HepG2 (cell line): Measurements from ENCODE around the gene NAV2. TPM values are rescaled to one million over a fixed set of nuclear protein-coding genes. Genes with fewer than 3 reads are reported as not detected.

Experiments
- ATAC-seq: fragments of 200-7000 bp; cut with Tn5 transposase; 3 replicates; pipeline ENCODE4 v1.9.1; 2020; ENCODE audit warnings: mild to moderate bottlenecking, moderate library complexity
- BruUV-seq: library from RNA; stranded (reverse); fragments of 400-500 nt; replicated peaks from 2 replicates; lab custom pipeline; 2021; lab: Mats Ljungman, UMichigan
- CTCF ChIA-PET: fragments of 300-600 bp; formaldehyde crosslinking; extraction: SDS; loops from one replicate; lab custom pipeline; 2021; ENCODE audit warnings: low total read pairs, inconsistent platforms, low intra/inter-chr PET ratio; lab: Yijun Ruan, JAX
- POLR2A ChIA-PET: fragments of 350-600 bp; sonication (Branson Sonifier 250); formaldehyde crosslinking; loops from one replicate; lab custom pipeline; 2020; ENCODE audit warnings: antibody characterized with exemption, inconsistent platforms; lab: Yijun Ruan, JAX
- DNase-seq: peaks from one replicate; pipeline ENCODE4 v3.0.0-alpha.2; 2015; ENCODE audit warnings: low spot score
- FAIRE-seq: peaks from 3 replicates; lab custom pipeline; 2011; peaks lifted over from hg19 to GRCh38; lab: Jason Lieb, UNC
- H2AFZ ChIP-seq: one replicate; pipeline ENCODE4 v1.6.1; 2011; ENCODE audit warnings: low read length, inconsistent platforms
- H3K27ac ChIP-seq: fragments of 300-600 bp; 3 replicates; pipeline ENCODE4 v1.8.0; 2011; ENCODE audit warnings: mixed run types, mild to moderate bottlenecking, mixed read lengths, low read length, inconsistent platforms; ENCODE audit not compliant: insufficient read depth; ENCODE audit errors: extremely low read length
- H3K27me3 ChIP-seq, 2 experiments: fragments of 200-600 bp in 1 of 2; 2 replicates in 1 of 2; 3 replicates in 1 of 2; pipeline versions ENCODE4 v1.6.0 to v1.8.0; 2011; ENCODE audit warnings: low read length in 2 of 2, mild to moderate bottlenecking in 2 of 2, moderate library complexity in 2 of 2, inconsistent platforms in 1 of 2; ENCODE audit not compliant: insufficient read depth in 2 of 2, control insufficient read depth in 1 of 2
- H3K36me3 ChIP-seq, 2 experiments: fragments of 200-600 bp in 1 of 2; replicated peaks in 1 of 2; 2 replicates in 1 of 2; 3 replicates in 1 of 2; pipeline versions ENCODE4 v1.5.1 to v1.8.0; 2011; ENCODE audit warnings: low read length in 2 of 2, inconsistent platforms in 1 of 2; ENCODE audit not compliant: insufficient read depth in 2 of 2, control insufficient read depth in 1 of 2
- H3K4me1 ChIP-seq: 2 replicates; pipeline ENCODE4 v1.5.1; 2012; ENCODE audit warnings: low read length, inconsistent platforms; ENCODE audit not compliant: insufficient read depth
- H3K4me2 ChIP-seq: 2 replicates; pipeline ENCODE4 v1.6.0; 2011; ENCODE audit warnings: low read depth, low read length, inconsistent platforms
- H3K4me3 ChIP-seq, 3 experiments: fragments of 200-600 bp in 1 of 3; sonication (generic), shearing (Covaris generic) in 1 of 3; replicated peaks in 1 of 3; 2 replicates each; pipeline ENCODE4 v1.5.1; 2011 to 2016; ENCODE audit warnings: low read length in 3 of 3, inconsistent platforms in 2 of 3, low read depth in 2 of 3, mild to moderate bottlenecking in 2 of 3, control low read depth in 1 of 3, mixed read lengths in 1 of 3; ENCODE audit not compliant: insufficient read depth in 1 of 3
- H3K79me2 ChIP-seq: one replicate; pipeline ENCODE4 v1.6.1; 2011; ENCODE audit warnings: low read length, inconsistent platforms; ENCODE audit not compliant: insufficient read depth
- H3K9ac ChIP-seq: 2 replicates; pipeline ENCODE4 v1.6.0; 2011; ENCODE audit warnings: mild to moderate bottlenecking, low read depth, low read length, inconsistent platforms; ENCODE audit not compliant: insufficient read depth
- H3K9me3 ChIP-seq: 2 replicates; pipeline ENCODE4 v1.5.1; 2012; ENCODE audit warnings: mild to moderate bottlenecking, low read length
- H4K20me1 ChIP-seq: 2 replicates; pipeline ENCODE4 v1.6.0; 2011; ENCODE audit warnings: inconsistent platforms, mild to moderate bottlenecking, low read length, moderate library complexity; ENCODE audit not compliant: insufficient read depth
- CCDC6 ChIP-seq: sonication (generic); formaldehyde crosslinking; IDR thresholded peaks from 2 replicates; pipeline ENCODE4 v1.8.1; 2022; ENCODE audit warnings: mild to moderate bottlenecking, missing genetic modification reagents, moderate library complexity
- GTF3A ChIP-seq: sonication (generic); formaldehyde crosslinking; conservative IDR thresholded peaks from 2 replicates; pipeline ENCODE4 v1.4.0; 2020; ENCODE audit warnings: mild to moderate bottlenecking, missing genetic modification reagents
- HDAC2 ChIP-seq: sonication (generic); formaldehyde crosslinking; IDR thresholded peaks from 2 replicates; pipeline ENCODE4 v1.4.0; 2020; ENCODE audit warnings: missing genetic modification reagents
- MIER2 ChIP-seq: IDR thresholded peaks from 2 replicates; pipeline ENCODE4 v1.6.1; 2016; ENCODE audit warnings: missing biosample characterization, missing genetic modification reagents
- PITX1 ChIP-seq: sonication (generic); formaldehyde crosslinking; IDR thresholded peaks from 2 replicates; pipeline ENCODE4 v1.5.1; 2020; ENCODE audit warnings: mild to moderate bottlenecking, missing genetic modification reagents
- U2AF1 ChIP-seq: fragments of 200-400 bp; formaldehyde crosslinking; optimal IDR thresholded peaks from 2 replicates; pipeline ENCODE3; 2017; ENCODE audit warnings: mild to moderate bottlenecking, low read depth, low read length
- XRCC5 ChIP-seq: fragments of 200-400 bp; formaldehyde crosslinking; optimal IDR thresholded peaks from 2 replicates; pipeline ENCODE3; 2017; ENCODE audit warnings: mild to moderate bottlenecking, low read length
- ZNF274 ChIP-seq: sonication (generic); formaldehyde crosslinking; IDR thresholded peaks from 2 replicates; pipeline ENCODE4 v1.5.1; 2020; ENCODE audit warnings: mild to moderate bottlenecking, missing genetic modification reagents
- ZNF367 ChIP-seq: sonication (generic); formaldehyde crosslinking; IDR thresholded peaks from 2 replicates; pipeline ENCODE4 v1.4.0; 2020; ENCODE audit warnings: missing genetic modification reagents, borderline replicate concordance
- ZNF446 ChIP-seq: sonication (generic); formaldehyde crosslinking; IDR thresholded peaks from 2 replicates; pipeline ENCODE4 v1.5.0; 2020; ENCODE audit warnings: mild to moderate bottlenecking, missing genetic modification reagents
- ZNF674 ChIP-seq: sonication (generic); formaldehyde crosslinking; IDR thresholded peaks from 2 replicates; pipeline ENCODE4 v1.5.0; 2020; ENCODE audit warnings: low read depth, mild to moderate bottlenecking, missing genetic modification reagents
- ZNF678 ChIP-seq: sonication (generic); formaldehyde crosslinking; IDR thresholded peaks from 2 replicates; pipeline ENCODE4 v1.4.0; 2020; ENCODE audit warnings: mild to moderate bottlenecking, missing genetic modification reagents
- ZNF839 ChIP-seq: sonication (generic); formaldehyde crosslinking; IDR thresholded peaks from 2 replicates; pipeline ENCODE4 v1.4.0; 2020; ENCODE audit warnings: missing genetic modification reagents, mild to moderate bottlenecking, borderline replicate concordance
- WGBS: methylation state at CpG from one replicate; pipeline ENCODE4 v1.1.6; 2017; ENCODE audit warnings: low lambda C conversion rate; 5-methylcytosine and 5-hydroxymethylcytosine counted together
- in situ Hi-C: cut with HindIII; loops from 2 replicates; pipeline ENCODE4 v1.10.0; 2017; ENCODE audit warnings: low pct_unique_long_range_greater_than_20kb; ENCODE audit not compliant: extremely low pct_ligation_motif_present
- intact Hi-C: fragments of 100-400 bp; cut with micrococcal nuclease; formaldehyde crosslinking; loops from one replicate; pipeline ENCODE4 v1.10.0; 2022; ENCODE audit not compliant: unreplicated experiment
- polyA plus RNA-seq, 8 experiments: library from polyadenylated mRNA; depleted of rRNA in 3 of 8; stranded (reverse) in 7 of 8; unstranded in 1 of 8; fragments of >200 nt; fragmentation: Illumina TruSeq in 4 of 8; extraction: Trizol in 4 of 8; gene quantifications; 2 replicates each; pipeline versions ENCODE4 v1.2.1 to v1.2.3, GENCODE V29; 2011 to 2016; ENCODE audit warnings: low read depth in 4 of 8, missing spikeins in 1 of 8, mixed read lengths in 1 of 8; ENCODE audit not compliant: insufficient read depth in 1 of 8
- total RNA-seq, 5 experiments: library from RNA; depleted of rRNA; stranded (reverse); fragments of >200 nt; fragmentation: Illumina TruSeq; extraction: Trizol; gene quantifications; 2 replicates each; pipeline ENCODE4 v1.2.3, GENCODE V29; 2016; ENCODE audit warnings: low read depth in 1 of 5
- TF ChIP-seq, protein P1 (sequence below): sonication (generic); formaldehyde crosslinking; IDR thresholded peaks from 2 replicates; pipeline ENCODE4 v1.4.0; 2020; ENCODE audit warnings: missing genetic modification reagents
- TF ChIP-seq, protein P2 (sequence below): IDR thresholded peaks from 2 replicates; pipeline ENCODE4 v1.4.0; 2020; ENCODE audit warnings: mild to moderate bottlenecking, missing genetic modification reagents
- TF ChIP-seq, protein P3 (sequence below), 2 experiments: IDR thresholded peaks; 2 replicates each; pipeline ENCODE4 v1.6.1; 2011 to 2012; ENCODE audit warnings: low read length in 2 of 2, borderline replicate concordance in 1 of 2, low read depth in 1 of 2, mild to moderate bottlenecking in 1 of 2, moderate library complexity in 1 of 2

The NAV2 gene
- total and polyA plus RNA-seq, 2 of the 13 experiments (the other 11 are each of a cell fraction or from before 2014, with no cell fraction given) = 9.3 to 34.6 TPM

DNA sequence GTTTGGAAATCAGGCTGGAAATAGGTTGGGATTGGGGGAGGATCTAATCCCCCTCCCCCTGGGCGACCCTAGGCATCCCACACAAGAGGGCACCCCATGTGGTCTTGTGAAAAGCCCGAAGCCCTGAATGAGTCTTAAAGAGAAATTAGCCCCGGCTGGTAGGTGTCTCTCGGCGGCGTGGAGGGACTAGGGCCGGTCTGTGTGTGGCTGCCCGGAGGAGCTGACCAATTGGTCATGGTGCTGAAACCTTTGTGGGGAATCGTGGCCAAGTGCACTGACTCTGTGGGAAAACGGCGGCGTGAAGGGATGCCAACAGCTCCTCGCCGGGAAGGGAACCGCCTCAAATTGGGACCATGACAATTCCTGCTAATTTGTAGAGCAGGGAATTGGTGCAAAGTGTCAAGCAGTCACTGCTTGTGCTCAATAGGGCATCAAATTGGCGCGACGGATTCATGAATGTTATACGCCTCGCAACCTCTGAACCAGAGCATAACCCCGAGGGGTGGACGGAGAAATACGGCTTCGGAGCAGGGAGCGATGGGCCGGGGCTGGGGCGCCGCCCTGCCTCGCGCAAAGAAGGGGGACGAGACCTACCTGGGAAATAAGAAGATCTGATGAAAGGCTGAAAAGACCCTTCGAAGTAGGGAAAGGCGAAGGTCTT is 446.1 kb downstream of the NAV2 start:
- peak; percentile 6 for DNase-seq
- H2AFZ ChIP-seq = no peak overlapping the region
- H3K9ac ChIP-seq = no peak overlapping the region
- no peaks in the 10 kb centered on the region for H3K9me3 ChIP-seq
- BruUV-seq = no TSS peak
- H3K4me1 ChIP-seq = no peaks in the 10 kb centered on the region
- peaks cover 13 to 85% of the 10 kb centered on the region in 2 experiments for H3K27me3 ChIP-seq
- H3K4me3 ChIP-seq = no peak overlapping the region
- ChIA-PET POLR2A (no interaction called here), CTCF (no interaction called here)
- peak; percentile 84 for ATAC-seq
- no peaks in the 10 kb centered on the region for H3K79me2 ChIP-seq
- intact Hi-C loops (no loop called here), in situ Hi-C loops (no loop called here)
- no peaks in the 10 kb centered on the region for H3K36me3 ChIP-seq
- H3K27ac ChIP-seq = no peak overlapping the region
- FAIRE-seq = no peak
- 28% methylated on average over 18 of the region's 33 CpGs for WGBS
- H3K4me2 ChIP-seq = no peak overlapping the region
- no peaks in the 10 kb centered on the region for H4K20me1 ChIP-seq
- TF ChIP-seq U2AF1 (no peak), ZNF674 (CRISPR knock-in tag) (no peak), ZNF367 (CRISPR knock-in tag) (no peak), ZNF678 (CRISPR knock-in tag) (no peak), PITX1 (0 out of 2 replicates have a peak, but pooled peaks have one; percentile 28), ZNF274 (CRISPR knock-in tag) (no peak), GTF3A (CRISPR knock-in tag) (no peak), CCDC6 (CRISPR knock-in tag) (no peak), MIER2 (CRISPR knock-in tag) (peak; percentile 96), ZNF839 (CRISPR knock-in tag) (no peak), ZNF446 (CRISPR knock-in tag) (0 out of 2 replicates have a peak, but pooled peaks have one; percentile 31), XRCC5 (peak; percentile 22), HDAC2 (CRISPR knock-in tag) (0 out of 2 replicates have a peak, but pooled peaks have one; percentile 35)
- TF ChIP-seq, protein P1, sequence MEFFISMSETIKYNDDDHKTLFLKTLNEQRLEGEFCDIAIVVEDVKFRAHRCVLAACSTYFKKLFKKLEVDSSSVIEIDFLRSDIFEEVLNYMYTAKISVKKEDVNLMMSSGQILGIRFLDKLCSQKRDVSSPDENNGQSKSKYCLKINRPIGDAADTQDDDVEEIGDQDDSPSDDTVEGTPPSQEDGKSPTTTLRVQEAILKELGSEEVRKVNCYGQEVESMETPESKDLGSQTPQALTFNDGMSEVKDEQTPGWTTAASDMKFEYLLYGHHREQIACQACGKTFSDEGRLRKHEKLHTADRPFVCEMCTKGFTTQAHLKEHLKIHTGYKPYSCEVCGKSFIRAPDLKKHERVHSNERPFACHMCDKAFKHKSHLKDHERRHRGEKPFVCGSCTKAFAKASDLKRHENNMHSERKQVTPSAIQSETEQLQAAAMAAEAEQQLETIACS = no peak
- TF ChIP-seq, protein P2, sequence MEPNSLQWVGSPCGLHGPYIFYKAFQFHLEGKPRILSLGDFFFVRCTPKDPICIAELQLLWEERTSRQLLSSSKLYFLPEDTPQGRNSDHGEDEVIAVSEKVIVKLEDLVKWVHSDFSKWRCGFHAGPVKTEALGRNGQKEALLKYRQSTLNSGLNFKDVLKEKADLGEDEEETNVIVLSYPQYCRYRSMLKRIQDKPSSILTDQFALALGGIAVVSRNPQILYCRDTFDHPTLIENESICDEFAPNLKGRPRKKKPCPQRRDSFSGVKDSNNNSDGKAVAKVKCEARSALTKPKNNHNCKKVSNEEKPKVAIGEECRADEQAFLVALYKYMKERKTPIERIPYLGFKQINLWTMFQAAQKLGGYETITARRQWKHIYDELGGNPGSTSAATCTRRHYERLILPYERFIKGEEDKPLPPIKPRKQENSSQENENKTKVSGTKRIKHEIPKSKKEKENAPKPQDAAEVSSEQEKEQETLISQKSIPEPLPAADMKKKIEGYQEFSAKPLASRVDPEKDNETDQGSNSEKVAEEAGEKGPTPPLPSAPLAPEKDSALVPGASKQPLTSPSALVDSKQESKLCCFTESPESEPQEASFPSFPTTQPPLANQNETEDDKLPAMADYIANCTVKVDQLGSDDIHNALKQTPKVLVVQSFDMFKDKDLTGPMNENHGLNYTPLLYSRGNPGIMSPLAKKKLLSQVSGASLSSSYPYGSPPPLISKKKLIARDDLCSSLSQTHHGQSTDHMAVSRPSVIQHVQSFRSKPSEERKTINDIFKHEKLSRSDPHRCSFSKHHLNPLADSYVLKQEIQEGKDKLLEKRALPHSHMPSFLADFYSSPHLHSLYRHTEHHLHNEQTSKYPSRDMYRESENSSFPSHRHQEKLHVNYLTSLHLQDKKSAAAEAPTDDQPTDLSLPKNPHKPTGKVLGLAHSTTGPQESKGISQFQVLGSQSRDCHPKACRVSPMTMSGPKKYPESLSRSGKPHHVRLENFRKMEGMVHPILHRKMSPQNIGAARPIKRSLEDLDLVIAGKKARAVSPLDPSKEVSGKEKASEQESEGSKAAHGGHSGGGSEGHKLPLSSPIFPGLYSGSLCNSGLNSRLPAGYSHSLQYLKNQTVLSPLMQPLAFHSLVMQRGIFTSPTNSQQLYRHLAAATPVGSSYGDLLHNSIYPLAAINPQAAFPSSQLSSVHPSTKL = peak; percentile 13; the same call in 1 of the 2 replicates
- TF ChIP-seq, protein P3, sequence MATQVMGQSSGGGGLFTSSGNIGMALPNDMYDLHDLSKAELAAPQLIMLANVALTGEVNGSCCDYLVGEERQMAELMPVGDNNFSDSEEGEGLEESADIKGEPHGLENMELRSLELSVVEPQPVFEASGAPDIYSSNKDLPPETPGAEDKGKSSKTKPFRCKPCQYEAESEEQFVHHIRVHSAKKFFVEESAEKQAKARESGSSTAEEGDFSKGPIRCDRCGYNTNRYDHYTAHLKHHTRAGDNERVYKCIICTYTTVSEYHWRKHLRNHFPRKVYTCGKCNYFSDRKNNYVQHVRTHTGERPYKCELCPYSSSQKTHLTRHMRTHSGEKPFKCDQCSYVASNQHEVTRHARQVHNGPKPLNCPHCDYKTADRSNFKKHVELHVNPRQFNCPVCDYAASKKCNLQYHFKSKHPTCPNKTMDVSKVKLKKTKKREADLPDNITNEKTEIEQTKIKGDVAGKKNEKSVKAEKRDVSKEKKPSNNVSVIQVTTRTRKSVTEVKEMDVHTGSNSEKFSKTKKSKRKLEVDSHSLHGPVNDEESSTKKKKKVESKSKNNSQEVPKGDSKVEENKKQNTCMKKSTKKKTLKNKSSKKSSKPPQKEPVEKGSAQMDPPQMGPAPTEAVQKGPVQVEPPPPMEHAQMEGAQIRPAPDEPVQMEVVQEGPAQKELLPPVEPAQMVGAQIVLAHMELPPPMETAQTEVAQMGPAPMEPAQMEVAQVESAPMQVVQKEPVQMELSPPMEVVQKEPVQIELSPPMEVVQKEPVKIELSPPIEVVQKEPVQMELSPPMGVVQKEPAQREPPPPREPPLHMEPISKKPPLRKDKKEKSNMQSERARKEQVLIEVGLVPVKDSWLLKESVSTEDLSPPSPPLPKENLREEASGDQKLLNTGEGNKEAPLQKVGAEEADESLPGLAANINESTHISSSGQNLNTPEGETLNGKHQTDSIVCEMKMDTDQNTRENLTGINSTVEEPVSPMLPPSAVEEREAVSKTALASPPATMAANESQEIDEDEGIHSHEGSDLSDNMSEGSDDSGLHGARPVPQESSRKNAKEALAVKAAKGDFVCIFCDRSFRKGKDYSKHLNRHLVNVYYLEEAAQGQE (IDR thresholded peaks at IDR 0.05; ENCODE audit: borderline replicate concordance in 1 of 2, low read depth in 1 of 2, low read length in 2 of 2) = peak; percentile 80 to 95
